HAP-1 (cell line): Measurements from ENCODE around the gene PRKCE.
A peak's percentile ranks its signal among the peaks of the same experiment; 100 is the strongest.

ENCODE experiments used
- DNase-seq, 2 experiments: peaks; one replicate each; pipeline ENCODE4 v3.0.0-alpha.2; 2016 to 2020; ENCODE audit warnings: low spot score in 2 of 2
- H3K27me3 ChIP-seq: fragments of 250-450 bp; sonication (Bioruptor Pico); 2 replicates; pipeline ENCODE4 v1.5.1; 2020; ENCODE audit warnings: low read depth, mild to moderate bottlenecking, moderate library complexity
- H3K36me3 ChIP-seq: fragments of 250-450 bp; sonication (Bioruptor Pico); replicated peaks from 2 replicates; pipeline ENCODE4 v1.5.1; 2020; ENCODE audit warnings: mild to moderate bottlenecking
- H3K4me1 ChIP-seq: fragments of 250-450 bp; sonication (Bioruptor Pico); 2 replicates; pipeline ENCODE4 v1.5.1; 2020; ENCODE audit warnings: mild to moderate bottlenecking
- H3K4me3 ChIP-seq: fragments of 250-450 bp; sonication (Bioruptor Pico); 2 replicates; pipeline ENCODE4 v1.5.1; 2020; ENCODE audit warnings: mild to moderate bottlenecking, moderate library complexity
- H3K9me3 ChIP-seq: fragments of 250-450 bp; sonication (Bioruptor Pico); 2 replicates; pipeline ENCODE4 v1.5.1; 2020; ENCODE audit warnings: mild to moderate bottlenecking, moderate library complexity
- in situ Hi-C: fragments of 300-500 bp; cut with MboI; formaldehyde crosslinking; loops from 3 replicates; pipeline ENCODE4 v1.14.3; 2020; ENCODE audit warnings: low sequenced_read_pairs, inconsistent platforms, mixed read lengths

Gene PRKCE

GRCh38 chr2:46164529-46165301 lies 513.2 kb downstream of the PRKCE start:
- no peak for DNase-seq
- Histone ChIP-seq H3K36me3 (no peaks in the 10 kb centered on the region), H3K9me3 (no peaks in the 10 kb centered on the region), H3K4me1 (peaks cover under 1% of the 10 kb centered on the region; the same call in 1 of the 2 replicates), H3K4me3 (no peak overlapping the region), H3K27me3 (no peaks in the 10 kb centered on the region)
- in situ Hi-C loops, result no loop called here

GRCh38 chr2:46165916-46166315 lies 514.4 kb downstream of the PRKCE start:
- H3K27me3 ChIP-seq, result no peaks in the 10 kb centered on the region
- no peak for DNase-seq
- no peaks in the 10 kb centered on the region for H3K36me3 ChIP-seq
- no peaks in the 10 kb centered on the region for H3K9me3 ChIP-seq
- H3K4me1 ChIP-seq, result peaks cover 7% of the 10 kb centered on the region
- H3K4me3 ChIP-seq, result no peak overlapping the region
- in situ Hi-C loops, result no loop called here

GRCh38 chr2:46167406-46167805 lies 515.9 kb downstream of the PRKCE start:
- Histone ChIP-seq H3K36me3 (no peaks in the 10 kb centered on the region), H3K9me3 (no peaks in the 10 kb centered on the region), H3K4me3 (no peak overlapping the region), H3K27me3 (no peaks in the 10 kb centered on the region), H3K4me1 (peaks cover 7% of the 10 kb centered on the region)
- in situ Hi-C loops, result no loop called here
- DNase-seq, result no peak

GRCh38 chr2:46167924-46168323 lies 516.4 kb downstream of the PRKCE start:
- Histone ChIP-seq H3K4me3 (no peak overlapping the region), H3K4me1 (peaks cover 7% of the 10 kb centered on the region), H3K27me3 (no peaks in the 10 kb centered on the region), H3K9me3 (no peaks in the 10 kb centered on the region), H3K36me3 (no peaks in the 10 kb centered on the region)
- DNase-seq, result no peak
- in situ Hi-C loops, result no loop called here

GRCh38 chr2:46169467-46169866 lies 518.0 kb downstream of the PRKCE start:
- DNase-seq, result no peak
- H3K36me3 ChIP-seq, result no peaks in the 10 kb centered on the region
- in situ Hi-C loops, result no loop called here
- no peak overlapping the region for H3K4me3 ChIP-seq
- no peaks in the 10 kb centered on the region for H3K27me3 ChIP-seq
- H3K9me3 ChIP-seq, result no peaks in the 10 kb centered on the region
- H3K4me1 ChIP-seq, result peaks cover 7% of the 10 kb centered on the region

- in situ Hi-C loops, result no loop called here
- Histone ChIP-seq H3K4me1 (peaks cover 7% of the 10 kb centered on the region), H3K36me3 (no peaks in the 10 kb centered on the region), H3K4me3 (no peak overlapping the region), H3K9me3 (no peaks in the 10 kb centered on the region), H3K27me3 (no peaks in the 10 kb centered on the region)
- peak; percentile 8 to 52 for DNase-seq
Observed at GRCh38 chr2:46170026-46170425, 518.6 kb downstream of the PRKCE start.

GRCh38 chr2:46170611-46171350 lies 519.3 kb downstream of the PRKCE start:
- no peaks in the 10 kb centered on the region for H3K9me3 ChIP-seq
- H3K4me3 ChIP-seq, result no peak overlapping the region
- DNase-seq, result no peak
- no peaks in the 10 kb centered on the region for H3K27me3 ChIP-seq
- H3K36me3 ChIP-seq, result no peaks in the 10 kb centered on the region
- H3K4me1 ChIP-seq, result peaks cover 7% of the 10 kb centered on the region
- in situ Hi-C loops, result no loop called here

- H3K9me3 ChIP-seq, result no peaks in the 10 kb centered on the region
- DNase-seq, result no peak
- no peaks in the 10 kb centered on the region for H3K36me3 ChIP-seq
- H3K27me3 ChIP-seq, result no peaks in the 10 kb centered on the region
- H3K4me3 ChIP-seq, result no peak overlapping the region
- in situ Hi-C loops, result no loop called here
- H3K4me1 ChIP-seq, result peaks cover 7% of the 10 kb centered on the region
Observed at GRCh38 chr2:46171411-46171953, 520.0 kb downstream of the PRKCE start.

GRCh38 chr2:46171996-46172546 lies 520.6 kb downstream of the PRKCE start:
- Histone ChIP-seq H3K4me3 (no peak overlapping the region), H3K9me3 (no peaks in the 10 kb centered on the region), H3K36me3 (no peaks in the 10 kb centered on the region), H3K4me1 (peaks cover 7% of the 10 kb centered on the region), H3K27me3 (no peaks in the 10 kb centered on the region)
- DNase-seq, result no peak
- in situ Hi-C loops, result no loop called here

GRCh38 chr2:46173030-46173429 lies 521.6 kb downstream of the PRKCE start:
- H3K4me1 ChIP-seq, result peaks cover 7% of the 10 kb centered on the region
- DNase-seq, result no peak
- in situ Hi-C loops, result no loop called here
- H3K9me3 ChIP-seq, result no peaks in the 10 kb centered on the region
- no peaks in the 10 kb centered on the region for H3K36me3 ChIP-seq
- no peak overlapping the region for H3K4me3 ChIP-seq
- no peaks in the 10 kb centered on the region for H3K27me3 ChIP-seq

GRCh38 chr2:46173636-46174250 lies 522.3 kb downstream of the PRKCE start:
- Histone ChIP-seq H3K4me1 (peaks cover 7% of the 10 kb centered on the region), H3K4me3 (no peak overlapping the region), H3K27me3 (no peaks in the 10 kb centered on the region), H3K9me3 (no peaks in the 10 kb centered on the region), H3K36me3 (no peaks in the 10 kb centered on the region)
- in situ Hi-C loops, result no loop called here
- DNase-seq, result no peak

- H3K9me3 ChIP-seq, result no peaks in the 10 kb centered on the region
- no peaks in the 10 kb centered on the region for H3K27me3 ChIP-seq
- no peak overlapping the region for H3K4me3 ChIP-seq
- DNase-seq, result no peak
- no peaks in the 10 kb centered on the region for H3K36me3 ChIP-seq
- in situ Hi-C loops, result no loop called here
- peaks cover 7% of the 10 kb centered on the region for H3K4me1 ChIP-seq
Observed at GRCh38 chr2:46174345-46175170, 523.1 kb downstream of the PRKCE start.

GRCh38 chr2:46175419-46175818 lies 523.9 kb downstream of the PRKCE start:
- DNase-seq, result no peak
- in situ Hi-C loops, result no loop called here

More at GRCh38 chr2:46175419-46175818, 523.9 kb downstream of the PRKCE start:
- Histone ChIP-seq H3K27me3 (no peaks in the 10 kb centered on the region), H3K4me1 (no peaks in the 10 kb centered on the region; the same call in 1 of the 2 replicates), H3K4me3 (no peak overlapping the region), H3K36me3 (no peaks in the 10 kb centered on the region), H3K9me3 (no peaks in the 10 kb centered on the region)
